Neural cell (in vitro differentiated cells): ENCODE results near the gene GINS1. TPM values are rescaled to one million over a fixed set of nuclear protein-coding genes. Genes with fewer than 3 reads are reported as not detected.

Experiments
- H2AFZ ChIP-seq: fragments of 200-600, 300-800 bp; sonication (generic), shearing (Covaris generic); 2 replicates; pipeline ENCODE4 v1.6.0; 2014; ENCODE audit warnings: low read depth, mild to moderate bottlenecking, antibody characterized with exemption, low read length, moderate library complexity
- H3F3A ChIP-seq: fragments of 200-600 bp; shearing (Covaris generic); 2 replicates; pipeline ENCODE4 v1.6.1; 2016; ENCODE audit warnings: mild to moderate bottlenecking, moderate library complexity, mixed read lengths, antibody characterized with exemption, low read length; ENCODE audit not compliant: insufficient read depth, poor library complexity, severe bottlenecking
- H3K27ac ChIP-seq: fragments of 200-600, 300-800 bp; sonication (generic), shearing (Covaris generic); 2 replicates; pipeline ENCODE4 v1.5.1; 2014; ENCODE audit warnings: mild to moderate bottlenecking, low read length, moderate library complexity
- H3K27me3 ChIP-seq: fragments of 300-800, 200-600 bp; sonication (generic), shearing (Covaris generic); 2 replicates; pipeline ENCODE4 v1.6.0; 2014; ENCODE audit warnings: mild to moderate bottlenecking, low read depth, low read length, moderate library complexity; ENCODE audit not compliant: insufficient read depth
- H3K36me3 ChIP-seq: fragments of 300-800, 200-600 bp; sonication (generic), shearing (Covaris generic); 2 replicates; pipeline ENCODE4 v1.5.1; 2014; ENCODE audit warnings: mild to moderate bottlenecking, antibody characterized with exemption, low read length, moderate library complexity; ENCODE audit not compliant: insufficient read depth
- H3K4me2 ChIP-seq: fragments of 300-800, 200-600 bp; sonication (generic), shearing (Covaris generic); 2 replicates; pipeline ENCODE4 v1.6.0; 2014; ENCODE audit warnings: mild to moderate bottlenecking, low read length
- H3K4me3 ChIP-seq: fragments of 300-800, 200-600 bp; sonication (generic), shearing (Covaris generic); 2 replicates; pipeline ENCODE4 v1.5.1; 2014; ENCODE audit warnings: mild to moderate bottlenecking, low read length, moderate library complexity
- H3K79me2 ChIP-seq: fragments of 200-600 bp; shearing (Covaris generic); replicated peaks from 2 replicates; pipeline ENCODE4 v1.6.0; 2014; ENCODE audit warnings: mild to moderate bottlenecking, low read length, moderate library complexity; ENCODE audit not compliant: insufficient read depth
- H3K9ac ChIP-seq: fragments of 300-800, 200-600 bp; sonication (generic), shearing (Covaris generic); 2 replicates; pipeline ENCODE4 v1.6.1; 2016; ENCODE audit warnings: mild to moderate bottlenecking, low read length, mixed read lengths
- H3K9me2 ChIP-seq: fragments of 200-600 bp; shearing (Covaris generic); 2 replicates; pipeline ENCODE4 v1.6.1; 2016; ENCODE audit warnings: mild to moderate bottlenecking, low read length, mixed read lengths; ENCODE audit not compliant: insufficient read depth
- H3K9me3 ChIP-seq: fragments of 200-600, 300-800 bp; sonication (generic), shearing (Covaris generic); 2 replicates; pipeline ENCODE4 v1.6.1; 2016; ENCODE audit warnings: mild to moderate bottlenecking, mixed run types, low read length, moderate library complexity, mixed read lengths
- H4K20me1 ChIP-seq: fragments of 200-600 bp; shearing (Covaris generic); 2 replicates; pipeline ENCODE4 v1.6.1; 2016; ENCODE audit warnings: mild to moderate bottlenecking, mixed run types; ENCODE audit not compliant: insufficient read depth
- CTCF ChIP-seq: fragments of 450-650 bp; IDR thresholded peaks from 2 replicates; pipeline ENCODE4 v1.5.1; 2014; ENCODE audit warnings: antibody characterized with exemption, mild to moderate bottlenecking, moderate library complexity; ENCODE audit not compliant: poor library complexity, severe bottlenecking
- EP300 ChIP-seq: fragments of 450-650 bp; conservative IDR thresholded peaks from 2 replicates; pipeline ENCODE4 v1.6.1; 2014; ENCODE audit warnings: antibody characterized with exemption, mild to moderate bottlenecking, moderate library complexity; ENCODE audit not compliant: poor library complexity, severe bottlenecking
- EZH2 ChIP-seq: fragments of 200-600, 300-800 bp; shearing (Covaris generic), sonication (generic); IDR thresholded peaks from 2 replicates; pipeline ENCODE4 v1.6.1; 2014; ENCODE audit warnings: antibody characterized with exemption, low read length, borderline replicate concordance, mild to moderate bottlenecking; ENCODE audit not compliant: insufficient read depth, poor library complexity, severe bottlenecking
- MXI1 ChIP-seq: fragments of 450-650 bp; conservative IDR thresholded peaks from 2 replicates; pipeline ENCODE4 v1.6.1; 2014; ENCODE audit warnings: antibody characterized with exemption, mild to moderate bottlenecking; ENCODE audit not compliant: poor library complexity, severe bottlenecking
- POLR2AphosphoS5 ChIP-seq: IDR thresholded peaks from 2 replicates; pipeline ENCODE4 v1.6.1; 2012
- RAD21 ChIP-seq: fragments of 450-650 bp; conservative IDR thresholded peaks from 2 replicates; pipeline ENCODE4 v1.6.1; 2014; ENCODE audit warnings: antibody characterized with exemption, mild to moderate bottlenecking, moderate library complexity
- REST ChIP-seq: IDR thresholded peaks from 2 replicates; pipeline ENCODE4 v1.6.1; 2012; ENCODE audit warnings: borderline replicate concordance
- SMC3 ChIP-seq: fragments of 450-650 bp; conservative IDR thresholded peaks from 2 replicates; pipeline ENCODE4 v1.6.1; 2014; ENCODE audit warnings: antibody characterized with exemption, mild to moderate bottlenecking, moderate library complexity; ENCODE audit not compliant: poor library complexity
- TAF1 ChIP-seq: IDR thresholded peaks from 2 replicates; pipeline ENCODE4 v1.6.1; 2012; ENCODE audit warnings: low read depth
- polyA plus RNA-seq: library from polyadenylated mRNA; depleted of rRNA; stranded (reverse); fragments of >200 nt; gene quantifications from 2 replicates; pipeline ENCODE4 v1.2.3, GENCODE V29; 2014

Gene GINS1
- polyA plus RNA-seq, 1 donor from 2014 or later, result 4.5 TPM

- no peaks in the 10 kb centered on the region for H3K79me2 ChIP-seq
These were observed 84.1 kb downstream of the GINS1 start for GRCh38 chr20:25491446-25492038.

GRCh38 chr20:25493137-25493536, 85.7 kb downstream of the GINS1 start:
- H3K4me3 ChIP-seq, result no peak overlapping the region
- no peaks in the 10 kb centered on the region for H3K9me3 ChIP-seq
- H4K20me1 ChIP-seq, result no peaks in the 10 kb centered on the region
- H3K27me3 ChIP-seq, result no peaks in the 10 kb centered on the region
- H3K4me2 ChIP-seq, result no peak overlapping the region
- H3K9me2 ChIP-seq, result no peaks in the 10 kb centered on the region
- no peak overlapping the region for H3K27ac ChIP-seq
- H3K79me2 ChIP-seq, result no peaks in the 10 kb centered on the region
- no peaks in the 10 kb centered on the region for H3K36me3 ChIP-seq
- no peak overlapping the region for H2AFZ ChIP-seq
- H3K9ac ChIP-seq, result no peak overlapping the region
- TF ChIP-seq SMC3 (no peak), POLR2AphosphoS5 (no peak), TAF1 (no peak), MXI1 (no peak)
- H3F3A ChIP-seq, result no peaks in the 10 kb centered on the region

More at GRCh38 chr20:25491446-25492038, 84.1 kb downstream of the GINS1 start:
- no peak overlapping the region for H2AFZ ChIP-seq
- H3K27ac ChIP-seq, result no peak overlapping the region
- H3K9ac ChIP-seq, result no peak overlapping the region
- H3K27me3 ChIP-seq, result no peaks in the 10 kb centered on the region
- TF ChIP-seq MXI1 (no peak), EP300 (no peak), RAD21 (no peak), TAF1 (no peak), POLR2AphosphoS5 (no peak), CTCF (no peak), REST (no peak), EZH2 (no peak), SMC3 (no peak)
- no peak overlapping the region for H3K4me2 ChIP-seq
- H3K9me3 ChIP-seq, result no peaks in the 10 kb centered on the region
- no peaks in the 10 kb centered on the region for H3F3A ChIP-seq
- no peak overlapping the region for H3K4me3 ChIP-seq
- no peaks in the 10 kb centered on the region for H3K9me2 ChIP-seq
- H4K20me1 ChIP-seq, result no peaks in the 10 kb centered on the region
- H3K36me3 ChIP-seq, result no peaks in the 10 kb centered on the region
